ENCODE results near the gene PRKAR1B.

GRCh38 chr7:517774-518629 is 209.1 kb downstream of the PRKAR1B start:
- TF ChIP-seq EZH2 (IDR thresholded peaks at IDR 0.05; ENCODE audit: borderline replicate concordance, low read depth, low read length, poor library complexity, severe bottlenecking): peak; percentile 28
- TF ChIP-seq CTCF (conservative IDR thresholded peaks at IDR 0.05; ENCODE audit: low read depth, low read length): no peak

Data from A673 (cell line).